Measurements from ENCODE around the gene TGFB2.

The TGFB2 gene

GRCh38 chr1:218439541-218440295 lies 94.6 kb downstream of the TGFB2 start:
- no peak for TF ChIP-seq EZH2phosphoT487 (IDR thresholded peaks at IDR 0.05; ENCODE audit: low read depth)
- TF ChIP-seq CTCF (IDR thresholded peaks at IDR 0.05; ENCODE audit: low read depth, low read length), result no peak
- Histone ChIP-seq H3K9ac (ENCODE audit: low read length) (no peak overlapping the region), H3K36me3 (replicated peaks; ENCODE audit: low read depth, low read length) (no peaks in the 10 kb centered on the region), H2AFZ (ENCODE audit: low read depth, low read length) (no peak overlapping the region), H4K20me1 (ENCODE audit: insufficient read depth, low read length) (no peaks in the 10 kb centered on the region), H3K9me3 (ENCODE audit: insufficient read depth, low read length) (no peaks in the 10 kb centered on the region), H3K79me2 (ENCODE audit: low read length) (no peaks in the 10 kb centered on the region), H3K4me1 (ENCODE audit: low read length) (peaks cover 5% of the 10 kb centered on the region), H3K4me3 (ENCODE audit: low read length) (no peak overlapping the region), H3K27ac (ENCODE audit: low read length) (no peak overlapping the region), H3K27me3 (ENCODE audit: low read depth, low read length) (no peaks in the 10 kb centered on the region; the same call in 1 of the 2 replicates), H3K4me2 (ENCODE audit: low read length) (no peak overlapping the region)

GRCh38 chr1:218443255-218443654 lies 98.1 kb downstream of the TGFB2 start:
- no peak overlapping the region for H3K9ac ChIP-seq (ENCODE audit: low read length)
- 0 out of 2 replicates have a peak, but pooled peaks cover 3% of the 10 kb centered on the region for H3K9me3 ChIP-seq (ENCODE audit: insufficient read depth, low read length)
- H3K4me3 ChIP-seq (ENCODE audit: low read length), result no peak overlapping the region
- no peak overlapping the region for H2AFZ ChIP-seq (ENCODE audit: low read depth, low read length)
- no peak overlapping the region for H3K27ac ChIP-seq (ENCODE audit: low read length)
- no peak overlapping the region for H3K4me2 ChIP-seq (ENCODE audit: low read length)
- TF ChIP-seq CTCF (IDR thresholded peaks at IDR 0.05; ENCODE audit: low read depth, low read length), result no peak
- TF ChIP-seq EZH2phosphoT487 (IDR thresholded peaks at IDR 0.05; ENCODE audit: low read depth), result no peak
- H3K79me2 ChIP-seq (ENCODE audit: low read length), result no peaks in the 10 kb centered on the region
- no peaks in the 10 kb centered on the region for H3K36me3 ChIP-seq (replicated peaks; ENCODE audit: low read depth, low read length)
- H4K20me1 ChIP-seq (ENCODE audit: insufficient read depth, low read length), result no peaks in the 10 kb centered on the region
- no peaks in the 10 kb centered on the region; the same call in 1 of the 2 replicates for H3K27me3 ChIP-seq (ENCODE audit: low read depth, low read length)
- H3K4me1 ChIP-seq (ENCODE audit: low read length), result peaks cover 10% of the 10 kb centered on the region

GRCh38 chr1:218444173-218444572 lies 99.0 kb downstream of the TGFB2 start:
- Histone ChIP-seq H3K9ac (ENCODE audit: low read length) (no peak overlapping the region), H3K9me3 (ENCODE audit: insufficient read depth, low read length) (0 out of 2 replicates have a peak, but pooled peaks cover 8% of the 10 kb centered on the region), H3K4me1 (ENCODE audit: low read length) (peaks cover 10% of the 10 kb centered on the region), H3K79me2 (ENCODE audit: low read length) (no peaks in the 10 kb centered on the region), H3K36me3 (replicated peaks; ENCODE audit: low read depth, low read length) (no peaks in the 10 kb centered on the region), H3K27me3 (ENCODE audit: low read depth, low read length) (no peaks in the 10 kb centered on the region; the same call in 1 of the 2 replicates), H3K27ac (ENCODE audit: low read length) (no peak overlapping the region), H3K4me2 (ENCODE audit: low read length) (no peak overlapping the region), H3K4me3 (ENCODE audit: low read length) (no peak overlapping the region), H4K20me1 (ENCODE audit: insufficient read depth, low read length) (no peaks in the 10 kb centered on the region), H2AFZ (ENCODE audit: low read depth, low read length) (0 out of 2 replicates have a peak overlapping the region, but pooled peaks have one; percentile 27)
- no peak for TF ChIP-seq CTCF (IDR thresholded peaks at IDR 0.05; ENCODE audit: low read depth, low read length)
- no peak for TF ChIP-seq EZH2phosphoT487 (IDR thresholded peaks at IDR 0.05; ENCODE audit: low read depth)

DNA sequence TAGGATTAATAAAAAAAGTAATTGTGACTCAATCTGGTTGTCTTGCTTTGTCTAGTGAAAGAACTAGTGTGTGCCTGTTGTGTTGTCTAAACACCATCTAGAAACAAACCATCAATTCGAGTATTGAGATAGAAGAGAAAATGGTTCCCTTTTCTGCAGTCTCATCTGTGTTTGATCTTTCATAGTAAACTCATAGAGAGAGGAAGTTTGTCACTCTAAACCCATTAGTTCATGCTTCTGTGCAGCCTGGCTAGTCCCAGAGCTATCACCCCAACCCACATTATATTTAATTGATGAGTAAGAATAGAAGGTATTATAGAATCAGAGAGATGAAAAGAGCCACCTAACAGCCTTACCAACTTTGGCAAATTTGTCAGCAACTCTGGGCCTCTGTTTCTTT lies 99.5 kb downstream of the TGFB2 start:
- Histone ChIP-seq H3K9me3 (ENCODE audit: insufficient read depth, low read length) (0 out of 2 replicates have a peak, but pooled peaks cover 8% of the 10 kb centered on the region), H3K36me3 (replicated peaks; ENCODE audit: low read depth, low read length) (no peaks in the 10 kb centered on the region), H3K79me2 (ENCODE audit: low read length) (no peaks in the 10 kb centered on the region), H3K4me2 (ENCODE audit: low read length) (no peak overlapping the region; the same call in 1 of the 2 replicates), H3K4me1 (ENCODE audit: low read length) (peaks cover 10% of the 10 kb centered on the region), H4K20me1 (ENCODE audit: insufficient read depth, low read length) (no peaks in the 10 kb centered on the region), H3K27ac (ENCODE audit: low read length) (no peak overlapping the region), H3K27me3 (ENCODE audit: low read depth, low read length) (no peaks in the 10 kb centered on the region; the same call in 1 of the 2 replicates), H3K9ac (ENCODE audit: low read length) (no peak overlapping the region), H2AFZ (ENCODE audit: low read depth, low read length) (peak overlapping the region; percentile 27; the same call in 1 of the 2 replicates), H3K4me3 (ENCODE audit: low read length) (no peak overlapping the region)
- TF ChIP-seq EZH2phosphoT487 (IDR thresholded peaks at IDR 0.05; ENCODE audit: low read depth) (no peak), CTCF (IDR thresholded peaks at IDR 0.05; ENCODE audit: low read depth, low read length) (no peak)
